SU-DHL-6 (cell line): ENCODE data around the gene ZNF513.

ENCODE experiments used
- H2AFZ ChIP-seq: fragments of 200-600 bp; sonication (generic); 2 replicates; pipeline ENCODE4 v1.6.1; 2014; ENCODE audit warnings: low read depth, mild to moderate bottlenecking, moderate library complexity, mixed read lengths, antibody characterized with exemption, low read length; ENCODE audit not compliant: severe bottlenecking
- H3F3A ChIP-seq: fragments of 200-600 bp; shearing (Covaris generic); 2 replicates; pipeline ENCODE4 v1.6.0; 2016; ENCODE audit warnings: antibody characterized with exemption, mild to moderate bottlenecking; ENCODE audit not compliant: insufficient read depth
- H3K27ac ChIP-seq: fragments of 200-600 bp; sonication (generic); 2 replicates; pipeline ENCODE4 v1.5.1; 2016; ENCODE audit warnings: low read depth, mild to moderate bottlenecking, low read length, moderate library complexity, mixed read lengths
- H3K27me3 ChIP-seq: fragments of 200-600 bp; sonication (generic), shearing (Covaris generic); 2 replicates; pipeline ENCODE4 v1.6.0; 2014; ENCODE audit warnings: mild to moderate bottlenecking, low read length
- H3K36me3 ChIP-seq: fragments of 200-600 bp; sonication (generic); 2 replicates; pipeline ENCODE4 v1.6.1; 2014; ENCODE audit warnings: mild to moderate bottlenecking, low read length, mixed read lengths
- H3K4me2 ChIP-seq: fragments of 300-600, 200-600 bp; shearing (Covaris generic), sonication (generic); 2 replicates; pipeline ENCODE4 v1.6.0; 2014; ENCODE audit warnings: low read length, low read depth, mild to moderate bottlenecking; ENCODE audit not compliant: poor library complexity, severe bottlenecking
- H3K4me3 ChIP-seq: fragments of 200-600 bp; sonication (generic); 2 replicates; pipeline ENCODE4 v1.5.1; 2014; ENCODE audit warnings: antibody characterized with exemption, low read length, mild to moderate bottlenecking, mixed read lengths; ENCODE audit not compliant: insufficient read depth, poor library complexity, severe bottlenecking
- H3K79me2 ChIP-seq: fragments of 200-600 bp; sonication (generic); 2 replicates; pipeline ENCODE4 v1.6.1; 2014; ENCODE audit warnings: mild to moderate bottlenecking, low read length, moderate library complexity; ENCODE audit not compliant: insufficient read depth
- H3K9ac ChIP-seq: fragments of 200-600 bp; sonication (generic); 2 replicates; pipeline ENCODE4 v1.7.0; 2014; ENCODE audit warnings: mild to moderate bottlenecking, low read length
- H3K9me2 ChIP-seq: fragments of 200-600 bp; sonication (generic); replicated peaks from 2 replicates; pipeline ENCODE4 v1.6.1; 2014; ENCODE audit warnings: low read length; ENCODE audit not compliant: insufficient read depth
- H3K9me3 ChIP-seq: fragments of 200-600 bp; sonication (generic); 2 replicates; pipeline ENCODE4 v1.6.1; 2014; ENCODE audit warnings: low read length, mixed read lengths; ENCODE audit not compliant: insufficient read depth
- H4K20me1 ChIP-seq: fragments of 200-600 bp; sonication (generic); 2 replicates; pipeline ENCODE4 v1.6.1; 2014; ENCODE audit warnings: low read depth, mild to moderate bottlenecking, antibody characterized with exemption, low read length, moderate library complexity, mixed read lengths
- EZH2phosphoT487 ChIP-seq: fragments of 200-600 bp; sonication (generic), shearing (Covaris generic); conservative IDR thresholded peaks from 2 replicates; pipeline ENCODE4 v1.6.1; 2018; ENCODE audit warnings: mild to moderate bottlenecking, antibody characterized with exemption, low read length, moderate library complexity, mixed read lengths
- TF ChIP-seq, protein P1 (sequence below): fragments of 200-600 bp; sonication (generic); IDR thresholded peaks from one replicate; pipeline ENCODE4 v1.5.1; 2017; ENCODE audit warnings: antibody characterized with exemption, mild to moderate bottlenecking, low read length, moderate library complexity; ENCODE audit not compliant: insufficient read depth, poor library complexity, severe bottlenecking

ZNF513 gene

DNA sequence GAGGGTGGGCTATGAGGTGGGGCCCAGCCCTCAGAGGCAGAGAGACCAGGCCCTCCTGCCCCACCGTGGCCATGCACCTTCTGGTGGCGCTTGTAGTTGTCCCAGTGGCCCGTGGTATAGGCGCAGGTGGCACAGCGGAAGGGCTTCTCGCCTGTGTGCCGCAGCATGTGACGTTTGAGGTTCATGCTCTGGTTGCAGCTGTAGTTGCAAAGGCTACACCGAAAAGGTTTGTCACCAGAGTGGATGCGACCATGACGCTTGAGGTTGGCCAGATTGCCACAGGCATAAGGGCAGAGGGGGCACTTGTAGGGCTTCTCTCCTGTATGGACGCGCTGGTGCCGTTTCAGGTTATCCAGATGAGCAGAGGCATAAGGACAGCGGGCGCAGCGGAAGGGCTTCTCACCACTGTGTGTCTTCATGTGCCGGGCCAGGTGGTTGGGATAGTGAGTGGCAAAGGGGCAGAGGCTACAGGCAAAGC, 2.9 kb downstream of the ZNF513 start:
- H3K9ac ChIP-seq, result no peak overlapping the region
- no peak overlapping the region for H3K27ac ChIP-seq
- no peaks in the 10 kb centered on the region; the same call in 1 of the 2 replicates for H3K36me3 ChIP-seq
- TF ChIP-seq, protein P1, sequence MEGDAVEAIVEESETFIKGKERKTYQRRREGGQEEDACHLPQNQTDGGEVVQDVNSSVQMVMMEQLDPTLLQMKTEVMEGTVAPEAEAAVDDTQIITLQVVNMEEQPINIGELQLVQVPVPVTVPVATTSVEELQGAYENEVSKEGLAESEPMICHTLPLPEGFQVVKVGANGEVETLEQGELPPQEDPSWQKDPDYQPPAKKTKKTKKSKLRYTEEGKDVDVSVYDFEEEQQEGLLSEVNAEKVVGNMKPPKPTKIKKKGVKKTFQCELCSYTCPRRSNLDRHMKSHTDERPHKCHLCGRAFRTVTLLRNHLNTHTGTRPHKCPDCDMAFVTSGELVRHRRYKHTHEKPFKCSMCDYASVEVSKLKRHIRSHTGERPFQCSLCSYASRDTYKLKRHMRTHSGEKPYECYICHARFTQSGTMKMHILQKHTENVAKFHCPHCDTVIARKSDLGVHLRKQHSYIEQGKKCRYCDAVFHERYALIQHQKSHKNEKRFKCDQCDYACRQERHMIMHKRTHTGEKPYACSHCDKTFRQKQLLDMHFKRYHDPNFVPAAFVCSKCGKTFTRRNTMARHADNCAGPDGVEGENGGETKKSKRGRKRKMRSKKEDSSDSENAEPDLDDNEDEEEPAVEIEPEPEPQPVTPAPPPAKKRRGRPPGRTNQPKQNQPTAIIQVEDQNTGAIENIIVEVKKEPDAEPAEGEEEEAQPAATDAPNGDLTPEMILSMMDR, result no peak
- TF ChIP-seq EZH2phosphoT487, result no peak
- peaks cover 30% of the 10 kb centered on the region for H3F3A ChIP-seq
- no peak overlapping the region for H2AFZ ChIP-seq
- H3K4me2 ChIP-seq, result no peak overlapping the region
- no peaks in the 10 kb centered on the region for H3K27me3 ChIP-seq
- no peaks in the 10 kb centered on the region for H4K20me1 ChIP-seq
- H3K4me3 ChIP-seq, result no peak overlapping the region
- H3K9me3 ChIP-seq, result no peaks in the 10 kb centered on the region
- H3K9me2 ChIP-seq, result no peaks in the 10 kb centered on the region
- 0 out of 2 replicates have a peak, but pooled peaks cover 7% of the 10 kb centered on the region for H3K79me2 ChIP-seq

DNA sequence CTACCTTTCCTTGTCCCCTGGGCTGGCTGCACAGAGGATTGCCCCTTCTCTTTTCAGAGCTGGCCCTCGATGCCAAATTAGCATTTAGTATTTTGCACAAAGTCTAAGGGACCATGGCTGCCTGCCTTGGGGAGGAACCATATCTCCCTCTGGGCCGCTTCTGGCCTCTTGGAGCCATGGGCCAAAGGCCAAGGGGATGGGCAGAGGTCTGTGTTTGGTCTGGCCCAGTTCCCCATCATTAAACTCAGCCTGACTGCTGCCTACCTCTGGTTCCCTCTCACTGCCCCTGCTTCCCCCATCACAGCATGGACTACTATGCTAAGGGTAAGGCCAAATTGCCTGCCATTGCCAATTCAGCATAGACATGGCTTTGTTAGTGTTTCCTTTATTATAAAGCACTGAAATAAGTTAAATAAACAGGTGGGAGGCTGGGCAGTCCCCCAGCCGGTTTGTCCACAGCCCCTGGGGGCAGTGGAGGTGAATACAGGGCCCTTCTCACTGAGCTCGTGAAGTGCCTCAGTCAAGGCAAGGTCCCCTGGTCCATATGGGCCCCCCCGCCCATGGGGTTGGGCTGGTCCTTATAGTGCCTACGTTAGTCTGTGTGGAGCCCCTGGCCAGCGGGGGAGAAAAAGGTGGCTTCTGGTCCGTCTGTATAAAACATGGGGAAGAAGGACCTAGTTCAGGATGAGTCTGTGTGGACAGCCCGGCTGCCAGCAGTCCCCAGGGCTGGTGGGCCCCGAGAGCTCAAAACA, 3.5 kb downstream of the ZNF513 start:
- Histone ChIP-seq H2AFZ (no peak overlapping the region), H3F3A (peaks cover 29% of the 10 kb centered on the region), H3K27ac (no peak overlapping the region), H3K4me3 (no peak overlapping the region), H3K79me2 (peaks cover 13% of the 10 kb centered on the region; the same call in 1 of the 2 replicates), H3K27me3 (no peaks in the 10 kb centered on the region), H3K36me3 (no peaks in the 10 kb centered on the region; the same call in 1 of the 2 replicates), H3K4me2 (no peak overlapping the region), H3K9me3 (no peaks in the 10 kb centered on the region), H3K9me2 (no peaks in the 10 kb centered on the region), H4K20me1 (no peaks in the 10 kb centered on the region), H3K9ac (no peak overlapping the region)
- no peak for TF ChIP-seq EZH2phosphoT487
- TF ChIP-seq, protein P1, result no peak

DNA sequence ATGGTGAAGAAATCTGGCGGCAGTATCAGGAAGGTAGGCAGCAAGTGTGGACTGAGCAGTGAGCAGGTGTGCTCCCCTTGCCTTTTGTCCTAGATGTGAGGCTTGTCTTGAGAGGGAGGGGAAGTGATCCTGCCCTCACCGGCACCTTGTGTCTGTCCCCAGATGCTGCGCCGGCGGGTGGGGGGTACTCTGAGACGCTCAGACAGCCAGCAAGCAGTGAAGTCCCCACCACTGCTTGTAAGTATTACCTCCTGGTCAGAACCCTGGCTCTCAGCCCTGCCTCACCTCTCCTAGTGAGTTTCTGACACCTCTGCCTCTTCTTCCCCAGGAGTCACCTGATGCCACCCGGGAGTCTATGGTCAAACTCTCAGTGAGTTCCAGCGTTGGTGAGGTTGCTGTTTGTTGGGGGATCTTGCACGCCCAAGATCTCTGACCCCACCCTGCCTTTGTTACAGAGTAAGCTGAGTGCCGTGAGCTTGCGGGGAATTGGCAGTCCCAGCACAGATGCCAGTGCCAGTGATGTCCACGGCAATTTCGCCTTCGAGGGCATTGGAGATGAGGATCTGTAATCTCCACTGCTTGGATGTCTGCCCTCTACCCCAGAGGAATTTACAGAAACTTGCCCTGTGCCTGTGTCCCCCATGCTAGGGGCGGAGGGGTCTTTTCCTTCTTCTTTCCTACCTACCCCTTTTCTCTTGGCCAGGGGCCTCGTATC, 4.2 kb downstream of the ZNF513 start:
- H4K20me1 ChIP-seq, result no peaks in the 10 kb centered on the region
- no peaks in the 10 kb centered on the region; the same call in 1 of the 2 replicates for H3K36me3 ChIP-seq
- no peak for TF ChIP-seq EZH2phosphoT487
- TF ChIP-seq, protein P1, result no peak

More for the DNA sequence above, 4.2 kb downstream of the ZNF513 start:
- H3K4me3 ChIP-seq, result no peak overlapping the region
- H3K9ac ChIP-seq, result no peak overlapping the region
- H3F3A ChIP-seq, result peaks cover 22% of the 10 kb centered on the region
- H3K9me2 ChIP-seq, result no peaks in the 10 kb centered on the region
- no peaks in the 10 kb centered on the region for H3K27me3 ChIP-seq
- H3K4me2 ChIP-seq, result no peak overlapping the region
- peaks cover 20% of the 10 kb centered on the region; the same call in 1 of the 2 replicates for H3K79me2 ChIP-seq
- no peaks in the 10 kb centered on the region for H3K9me3 ChIP-seq
- no peak overlapping the region for H2AFZ ChIP-seq
- H3K27ac ChIP-seq, result no peak overlapping the region
